Daoy (cell line): ENCODE results near the gene RNU6-1. TPM values are rescaled to one million over a fixed set of nuclear protein-coding genes. Genes with fewer than 3 reads are reported as not detected.

Experiments used
- DNase-seq: peaks from one replicate; pipeline ENCODE4 v3.0.0-alpha.2; 2015; ENCODE audit warnings: low read depth
- total RNA-seq: library from RNA; depleted of rRNA; stranded (reverse); fragments of >200 nt; shearing (Covaris generic); gene quantifications from 2 replicates; pipeline ENCODE4 v1.2.3, GENCODE V29; 2014

RNU6-1 gene
- total RNA-seq, 1 experiment from 2014 or later, result not detected

DNA sequence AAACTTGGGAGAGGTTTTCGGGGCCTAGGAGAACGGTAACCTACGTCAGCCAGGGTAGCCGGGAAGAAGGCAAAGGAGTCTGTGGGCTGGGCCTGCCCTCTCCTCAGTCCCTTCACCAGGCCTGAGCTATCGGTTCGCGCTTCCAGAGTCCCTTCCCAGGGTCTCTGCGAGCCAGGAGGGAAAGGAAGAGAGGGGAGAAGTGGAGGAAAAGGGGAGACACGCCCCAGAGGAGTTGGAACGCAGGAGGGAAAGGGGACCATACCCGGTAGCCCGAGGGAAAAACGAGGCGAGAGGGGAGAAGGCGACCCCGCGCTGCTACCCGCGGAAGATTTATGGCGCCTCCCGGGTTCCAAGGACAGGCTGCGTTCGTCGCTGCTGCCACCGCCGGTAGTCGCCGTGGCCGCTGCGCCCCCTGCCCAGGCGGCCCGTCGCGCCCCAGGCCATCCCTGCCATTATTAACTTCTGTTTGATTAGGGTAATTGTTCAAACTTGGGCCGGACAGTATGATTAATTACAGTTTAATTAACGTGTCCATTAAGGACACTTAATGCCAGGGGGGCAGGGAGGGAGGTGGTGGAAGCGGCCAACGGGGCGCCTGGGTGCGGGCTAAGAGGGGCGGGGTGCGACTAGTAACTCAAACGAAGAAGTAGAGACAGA is 17.9 kb downstream of the RNU6-1 start:
- no peak for DNase-seq

DNA sequence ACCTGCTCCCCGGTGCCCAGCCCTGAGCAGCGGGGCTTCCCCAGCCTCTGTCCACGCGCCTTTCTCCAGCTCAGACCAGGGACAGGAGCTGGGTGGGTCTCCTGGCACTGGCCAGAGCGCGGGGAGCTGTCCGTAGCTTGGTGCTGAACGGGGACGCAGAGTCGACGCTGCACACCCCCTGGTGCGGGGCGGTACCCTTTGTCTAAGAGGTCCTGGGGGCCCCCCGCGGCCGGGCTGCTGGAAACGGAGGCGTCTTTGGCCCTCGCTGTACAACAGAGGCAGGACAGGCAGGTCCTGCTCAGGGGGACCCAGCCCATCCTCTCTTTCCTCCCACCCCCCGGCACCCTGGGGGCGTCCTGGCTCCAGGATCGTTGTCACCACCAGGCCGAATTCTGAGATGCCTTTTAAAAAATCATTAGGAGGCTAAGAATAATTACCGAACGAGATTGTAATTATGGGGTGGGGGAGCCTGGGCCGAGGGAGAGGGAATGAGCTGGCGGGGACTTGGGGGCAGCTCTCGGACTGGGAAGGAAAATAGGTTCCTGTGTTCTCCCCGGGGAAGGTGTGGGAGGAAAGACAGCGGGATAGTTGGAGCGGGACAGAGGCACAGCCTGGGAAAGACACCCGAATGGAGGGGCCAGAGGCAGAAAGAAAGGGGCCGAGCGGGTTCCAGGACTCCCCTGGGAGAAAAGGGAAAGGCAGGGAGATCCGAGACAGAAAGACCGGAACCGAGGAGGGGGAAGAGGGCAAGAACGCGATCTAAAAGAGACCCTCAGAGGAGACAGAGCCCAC is 18.7 kb downstream of the RNU6-1 start:
- peak; percentile 63 for DNase-seq

DNA sequence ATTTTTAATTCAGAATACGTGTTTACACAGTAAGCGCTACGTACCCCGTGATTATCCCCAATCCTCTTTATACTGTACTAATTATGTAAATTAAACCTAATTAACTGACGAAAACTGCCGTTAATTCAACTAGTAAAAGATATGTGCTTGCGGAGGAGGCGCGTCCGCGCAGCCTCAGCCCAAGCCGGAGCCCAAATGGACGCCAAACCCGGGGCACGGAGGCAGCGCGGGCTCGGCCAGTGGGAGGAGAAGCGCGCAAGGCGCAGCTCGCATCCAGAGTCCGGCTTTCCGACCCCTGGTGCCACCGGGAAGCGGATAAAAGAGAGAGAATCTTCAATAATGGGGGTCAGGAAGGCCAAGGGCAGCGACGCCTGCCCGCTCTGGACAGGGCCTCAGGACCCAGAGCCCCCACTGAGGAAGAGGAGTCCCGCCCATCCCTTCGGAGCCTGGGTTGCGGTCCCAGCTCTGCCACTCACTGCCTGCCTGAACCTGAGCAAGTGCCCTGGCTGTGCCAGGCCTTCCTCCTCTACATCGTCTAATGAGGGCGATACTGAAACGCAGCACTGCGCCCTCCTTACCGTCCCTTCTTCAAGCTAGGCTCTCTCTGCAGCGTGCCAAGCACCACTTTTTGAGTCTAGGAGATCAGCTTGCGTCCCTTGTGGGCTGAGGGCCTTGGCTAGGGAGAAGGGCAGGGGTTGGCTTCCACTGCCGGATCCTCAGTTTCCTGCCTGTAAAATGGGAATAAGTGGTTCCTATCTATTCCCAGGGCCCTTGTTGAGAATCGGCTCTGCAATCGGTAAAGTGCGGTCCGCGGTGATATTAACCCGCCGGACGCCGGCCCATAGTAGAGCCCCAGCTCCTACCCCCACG is 19.5 kb downstream of the RNU6-1 start:
- no peak for DNase-seq

DNA sequence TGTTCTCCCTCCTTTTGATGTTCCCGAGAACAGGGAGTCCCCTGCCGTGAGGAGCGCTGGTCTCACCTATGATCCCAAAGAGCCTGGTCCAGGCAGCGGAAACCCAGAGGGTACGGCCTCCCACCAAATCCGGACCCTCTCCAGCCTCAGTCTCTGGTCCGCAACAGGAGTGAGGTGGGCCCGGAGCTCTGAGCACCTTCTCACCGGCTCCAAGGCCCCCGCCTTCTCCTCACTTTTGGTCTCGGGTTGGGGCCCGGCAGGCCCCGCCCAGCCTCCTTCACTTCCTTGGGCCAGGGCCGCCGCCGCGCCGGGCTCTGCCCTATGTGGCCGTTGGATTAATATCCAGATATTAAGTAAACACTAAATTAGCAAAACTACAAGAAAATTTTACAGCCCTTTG is 20.2 kb downstream of the RNU6-1 start:
- no peak for DNase-seq

DNA sequence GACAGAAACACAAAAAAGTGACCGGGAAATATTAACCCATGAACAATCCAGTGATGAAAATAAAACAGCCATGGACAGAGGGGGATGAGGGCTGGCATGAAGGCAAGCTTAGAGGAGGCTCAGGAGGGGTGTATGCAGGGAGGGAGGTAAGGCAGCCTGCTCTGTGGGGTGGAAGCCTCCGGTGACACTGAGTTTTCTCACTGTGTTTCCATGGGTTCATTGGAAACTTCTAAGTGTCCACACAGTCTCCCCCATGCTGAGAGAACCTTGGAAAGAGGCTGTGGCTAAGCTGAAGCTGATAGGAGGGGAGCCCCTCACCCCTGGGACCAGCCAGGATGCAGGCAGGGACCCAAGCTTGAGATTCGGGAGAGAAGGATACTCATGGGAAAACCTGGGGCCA is 21.4 kb downstream of the RNU6-1 start:
- no peak for DNase-seq

DNA sequence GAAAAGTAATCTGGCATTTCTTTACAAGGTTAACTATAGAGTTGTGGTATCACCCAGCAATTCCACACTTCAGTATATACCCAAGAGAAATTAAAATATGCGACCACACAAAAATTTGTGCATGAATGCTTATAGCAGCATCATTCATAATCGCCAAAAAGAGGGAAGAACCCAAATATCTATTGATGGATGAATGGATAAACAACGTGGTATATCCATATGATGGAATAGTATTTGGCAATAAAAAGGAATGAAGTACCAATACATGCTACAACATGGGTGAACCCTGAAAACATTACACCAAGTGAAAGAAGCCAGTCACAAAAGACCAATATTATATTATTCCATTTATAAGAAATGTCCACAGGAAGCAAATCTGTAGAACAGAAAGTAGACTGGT is 23.2 kb downstream of the RNU6-1 start:
- DNase-seq, result no peak

DNA sequence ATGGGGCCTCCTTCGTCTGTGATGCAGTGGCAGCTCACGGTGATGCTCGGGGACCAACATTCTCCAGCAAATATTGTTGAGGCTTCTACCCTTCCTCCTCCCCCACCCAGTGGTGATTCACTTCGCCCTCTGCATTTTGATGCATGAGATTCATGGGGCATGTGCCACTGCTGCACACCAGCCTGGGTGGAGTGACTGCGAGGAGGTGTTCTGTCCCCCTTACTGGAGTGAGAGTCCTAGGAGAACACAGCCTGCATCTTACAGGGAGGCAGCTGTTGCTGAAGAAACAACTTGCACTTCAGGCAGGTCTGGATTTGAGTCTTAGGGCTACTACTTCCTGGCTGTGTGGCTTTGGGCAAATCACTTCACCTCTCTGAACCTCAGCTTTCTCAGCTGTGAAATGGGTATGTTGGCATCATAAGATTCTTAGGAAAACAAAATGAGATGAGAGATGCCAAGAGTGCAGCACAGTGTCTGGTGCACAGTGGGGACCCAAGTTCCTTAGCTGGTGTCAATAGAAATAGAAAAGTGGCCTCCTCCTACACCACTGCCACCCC is 24.7 kb downstream of the RNU6-1 start:
- DNase-seq, result no peak

DNA sequence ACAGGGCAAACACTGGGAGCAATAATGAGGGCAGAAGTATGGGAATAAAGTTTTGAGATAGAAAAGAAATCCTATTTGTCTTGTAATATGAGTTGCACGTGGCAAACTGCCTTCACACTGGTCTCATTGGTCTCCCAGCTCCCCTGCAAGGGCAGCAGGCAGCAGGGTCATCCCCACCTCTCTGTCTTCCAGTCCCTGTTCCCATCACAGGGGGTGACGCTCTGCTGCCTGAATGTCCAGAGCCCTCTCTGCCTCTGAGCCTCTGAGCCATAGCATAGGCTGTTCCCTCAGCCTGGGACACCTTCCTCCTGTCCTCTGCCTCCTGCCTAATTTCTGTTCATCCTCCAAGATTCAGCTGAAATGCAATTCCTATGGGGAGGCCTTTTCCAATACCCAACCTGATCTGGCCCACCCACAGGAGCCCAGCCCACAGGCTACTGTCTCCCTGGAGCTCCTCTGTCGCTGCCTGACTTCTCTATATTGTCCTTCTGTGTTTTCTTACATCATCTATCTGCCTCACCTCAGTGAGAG is 26.7 kb downstream of the RNU6-1 start:
- no peak for DNase-seq

DNA sequence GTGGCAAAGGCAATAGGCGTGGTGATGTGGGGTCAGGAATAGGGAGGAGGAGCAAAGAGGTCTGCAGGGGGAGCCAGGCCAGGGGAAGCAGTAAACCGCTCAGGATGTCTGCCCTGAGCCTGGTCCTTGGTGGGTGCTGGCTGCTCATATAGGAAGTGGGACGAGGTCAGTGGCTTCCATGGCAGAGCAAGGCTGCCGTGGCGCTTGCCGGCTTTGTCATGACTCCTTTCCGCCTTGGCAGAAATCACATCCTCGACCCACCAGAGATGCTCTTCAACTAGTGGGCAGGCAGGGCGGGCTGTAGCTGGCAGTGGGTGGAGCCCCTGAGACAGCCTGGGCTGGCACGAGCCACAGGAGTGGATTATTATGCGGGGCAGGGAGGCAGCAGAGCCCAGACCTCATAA is 27.6 kb downstream of the RNU6-1 start:
- DNase-seq, result no peak

DNA sequence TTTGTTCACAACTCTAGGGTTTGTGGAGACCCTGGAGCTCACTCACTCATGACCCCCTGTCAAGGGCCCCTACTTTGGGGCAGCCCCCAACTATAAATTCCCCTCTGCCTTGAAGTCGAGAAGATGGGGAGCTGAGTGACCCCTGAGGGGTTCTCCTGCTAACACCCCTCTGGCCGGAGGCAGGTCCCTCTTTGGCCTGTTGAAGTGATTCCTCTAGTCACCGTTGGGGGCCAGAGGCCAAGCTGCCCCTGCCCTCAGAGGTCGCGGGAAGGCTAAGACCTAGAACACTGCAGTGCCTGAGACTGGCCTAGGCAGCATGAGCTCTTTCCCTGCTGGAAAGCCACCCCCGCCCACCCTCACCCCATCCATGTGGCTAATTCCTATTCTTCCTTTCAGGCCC is 30.0 kb downstream of the RNU6-1 start:
- no peak for DNase-seq

DNA sequence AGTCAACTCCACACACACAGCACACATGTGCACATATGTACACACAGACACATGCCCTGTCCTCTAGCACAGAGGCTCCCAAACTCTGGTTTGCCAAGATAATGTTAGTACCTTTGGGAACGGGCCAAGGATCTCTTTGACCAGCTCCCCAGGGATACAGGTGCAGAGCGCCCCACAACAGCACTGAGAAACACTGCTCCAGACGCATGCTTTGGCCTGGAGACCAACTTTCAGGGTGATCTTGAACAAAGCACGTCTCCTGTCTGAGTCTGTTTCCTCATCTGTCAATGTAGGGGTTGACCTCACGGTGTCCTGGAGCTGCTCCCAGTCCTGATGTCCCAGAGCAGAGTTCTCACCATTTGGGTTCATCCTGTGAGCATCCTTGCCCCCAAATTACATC is 30.4 kb downstream of the RNU6-1 start:
- DNase-seq, result no peak

DNA sequence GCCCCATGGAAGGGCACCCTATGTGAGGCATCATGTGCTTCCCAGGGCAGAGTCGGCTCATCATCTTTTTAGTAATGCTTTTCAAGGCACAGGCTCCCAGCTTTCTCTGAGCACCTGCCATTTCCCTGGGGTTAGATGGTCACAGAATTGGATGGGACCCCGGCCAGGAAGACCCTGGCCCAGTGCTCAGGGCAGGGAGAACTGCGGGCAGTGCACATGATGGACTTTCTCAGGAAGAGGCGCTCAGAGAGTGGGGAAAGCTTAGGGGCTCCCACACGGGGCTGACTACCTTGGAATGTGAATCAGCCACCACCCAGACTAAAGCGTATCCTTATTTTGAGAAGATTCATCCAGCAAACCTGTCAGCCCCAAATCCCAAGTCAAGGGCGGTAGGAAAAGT is 31.0 kb downstream of the RNU6-1 start:
- DNase-seq, result no peak

DNA sequence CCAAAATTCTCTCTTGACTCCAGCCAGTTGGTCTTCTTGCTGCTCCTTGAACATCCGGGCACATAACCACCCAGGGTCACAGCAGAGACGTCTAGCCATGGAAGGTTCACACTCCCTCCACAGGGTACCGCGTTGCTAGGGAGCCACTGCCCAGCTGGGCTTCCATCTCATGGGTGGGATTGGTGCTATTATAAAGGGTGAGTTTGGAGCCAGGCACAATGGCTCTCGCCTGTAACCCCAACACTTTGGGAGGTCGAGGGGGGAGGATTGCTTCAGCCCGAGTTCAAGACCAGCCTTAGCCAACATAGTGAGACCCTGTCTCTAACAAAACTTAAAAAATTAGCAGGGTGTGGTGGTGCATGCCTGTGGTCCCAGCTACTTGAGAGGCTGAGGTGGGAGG is 32.0 kb downstream of the RNU6-1 start:
- no peak for DNase-seq

DNA sequence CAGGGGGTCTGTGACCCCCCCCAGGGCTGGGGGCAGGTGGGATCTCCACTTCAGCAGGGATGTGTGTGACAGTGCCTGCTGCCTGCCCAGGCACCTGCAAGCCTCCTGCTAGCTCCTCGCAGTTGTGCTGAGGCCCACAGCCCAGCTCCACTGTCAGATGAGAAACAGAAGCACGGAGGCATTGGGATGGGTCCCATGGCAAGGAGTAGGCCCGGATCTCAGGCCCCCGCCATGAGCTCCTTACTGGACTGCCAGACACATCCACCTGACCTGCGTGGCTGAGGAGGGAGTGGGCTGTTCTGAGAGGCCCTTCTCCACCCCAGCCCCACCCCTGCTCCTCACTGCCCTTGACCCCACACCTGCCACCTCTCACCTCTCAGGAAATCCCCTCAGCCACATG is 32.7 kb downstream of the RNU6-1 start:
- no peak for DNase-seq

DNA sequence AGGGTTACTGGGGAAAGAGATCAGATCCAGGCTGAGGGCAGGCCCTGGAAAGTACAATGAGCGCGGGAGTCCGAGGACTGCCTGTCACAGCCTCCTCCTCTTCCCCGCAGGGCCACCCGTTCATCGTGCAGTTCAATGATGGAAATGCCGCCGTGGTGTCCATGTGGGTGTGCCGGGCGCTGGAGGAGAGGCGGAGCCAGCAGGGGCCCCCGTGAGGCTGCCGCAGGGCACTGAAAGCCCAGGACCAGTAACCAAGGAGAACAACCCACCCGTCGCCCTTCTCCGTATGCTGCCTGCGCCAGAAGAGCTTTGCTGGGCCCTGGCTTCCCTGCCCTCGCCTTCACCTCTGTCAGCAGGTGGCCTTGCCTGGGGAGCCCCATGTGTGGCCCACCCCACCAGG is 33.3 kb downstream of the RNU6-1 start:
- DNase-seq, result no peak

DNA sequence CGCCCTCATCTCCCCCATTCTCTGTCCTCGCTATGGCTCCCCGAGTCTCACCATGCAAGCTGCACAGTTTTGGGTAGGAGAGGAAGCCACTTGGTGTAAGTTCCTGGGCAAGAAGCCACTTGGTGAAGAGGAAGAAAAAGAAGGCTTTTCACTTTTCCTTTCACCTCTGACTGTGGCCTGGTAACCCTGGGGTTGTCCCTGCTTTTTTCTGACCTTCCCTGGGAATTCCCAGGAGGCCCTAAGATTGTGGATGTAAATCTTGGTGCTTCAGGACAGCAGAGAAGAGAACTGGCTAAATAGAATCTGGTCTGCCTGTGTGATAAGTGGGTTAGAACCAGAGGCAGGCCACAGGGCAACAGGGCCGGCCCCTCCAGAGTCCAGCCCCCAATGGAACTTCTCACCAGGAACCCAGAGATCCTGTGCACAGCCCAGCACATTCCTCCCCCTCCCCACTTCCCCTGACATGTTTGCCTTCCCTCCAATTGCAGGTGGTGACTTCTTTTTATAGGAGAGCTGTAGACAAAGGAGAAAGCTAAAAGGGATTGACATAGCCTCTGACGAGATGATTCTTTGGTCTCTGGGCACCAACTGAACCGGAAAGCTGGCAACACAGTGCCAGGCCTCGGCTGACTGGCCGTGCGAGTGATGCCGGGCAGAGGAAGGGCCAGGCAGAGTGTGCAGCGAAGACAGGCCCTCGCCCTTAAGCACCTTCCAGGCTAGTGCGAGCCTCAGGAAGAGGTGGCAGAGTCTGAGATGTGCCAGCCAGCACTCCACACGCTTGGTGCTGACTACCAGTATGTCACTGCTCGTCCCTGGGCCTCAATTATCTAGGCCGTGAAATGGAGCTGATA is 34.0 kb downstream of the RNU6-1 start:
- no peak for DNase-seq

DNA sequence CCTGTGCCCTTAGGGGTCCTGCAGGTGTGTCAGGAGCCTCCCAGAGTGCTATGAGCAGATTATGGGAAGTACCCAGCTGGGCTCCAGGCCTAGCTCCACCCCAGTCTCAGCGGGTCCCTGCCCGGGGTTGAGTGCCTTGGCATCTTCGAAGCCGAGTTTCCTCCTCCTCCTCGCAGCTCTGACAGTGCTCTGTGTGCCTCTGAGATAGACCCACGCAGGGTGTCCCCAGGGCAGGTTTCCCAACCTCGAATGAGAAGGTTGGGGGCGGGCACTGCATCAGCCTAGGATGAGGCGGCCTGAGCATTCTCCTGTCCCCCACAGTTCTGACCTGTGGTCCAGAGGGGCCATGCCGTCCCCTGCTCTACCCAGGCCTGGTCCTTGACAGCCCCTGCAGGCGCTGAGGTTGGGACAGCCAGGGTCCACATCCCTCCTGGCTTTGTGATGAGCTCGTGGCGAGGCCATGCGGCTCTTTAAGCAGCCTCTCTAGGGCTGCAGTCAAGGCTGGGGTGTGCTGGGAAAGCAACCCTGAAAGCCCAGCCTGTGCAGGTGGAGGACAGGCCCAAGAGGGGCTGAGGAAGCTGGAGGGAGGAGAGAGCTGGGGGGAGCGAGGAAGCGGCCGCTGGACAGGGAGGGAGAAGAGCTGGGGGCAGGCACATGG is 34.7 kb downstream of the RNU6-1 start:
- no peak for DNase-seq

DNA sequence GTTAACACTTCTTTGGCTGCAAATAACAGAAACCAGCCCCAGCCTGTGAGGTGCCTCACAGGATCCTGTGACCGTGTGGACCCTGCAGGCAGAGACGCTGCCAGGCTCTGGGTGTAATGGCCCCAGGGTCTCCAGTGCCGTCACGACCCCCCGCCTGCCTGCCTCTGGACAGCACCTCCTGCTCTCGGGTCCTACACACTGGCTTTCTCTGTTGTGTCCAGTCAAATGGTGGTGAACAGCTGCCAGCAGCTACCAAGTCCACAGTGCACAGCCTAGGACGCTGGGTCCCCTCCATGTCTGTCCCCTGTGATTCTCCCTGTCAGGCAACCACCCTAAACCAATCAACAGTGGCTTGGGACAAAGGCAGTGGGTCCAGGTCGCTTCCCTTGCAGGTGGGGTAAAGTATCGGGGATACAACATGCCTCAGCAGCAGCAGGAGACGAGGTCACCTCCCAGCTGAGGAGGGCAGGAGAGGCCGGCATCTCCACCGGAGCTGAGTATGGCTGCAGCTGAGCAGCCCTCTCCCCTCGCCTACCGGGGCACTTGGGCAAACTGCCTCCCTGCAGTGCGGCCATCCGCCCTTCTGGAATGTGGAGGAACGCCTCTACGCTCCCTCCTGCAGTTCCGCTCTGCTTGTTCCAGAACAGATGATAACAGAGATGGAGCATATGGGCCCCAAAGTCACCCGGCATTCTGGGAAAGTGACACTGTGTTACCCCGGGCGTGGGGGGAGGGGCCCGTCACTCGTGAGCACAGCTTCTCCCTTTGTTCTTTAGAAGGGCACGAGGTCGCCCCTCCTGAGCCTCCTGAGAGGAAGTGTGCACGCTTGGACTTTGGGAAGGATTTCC is 35.6 kb downstream of the RNU6-1 start:
- DNase-seq, result no peak

DNA sequence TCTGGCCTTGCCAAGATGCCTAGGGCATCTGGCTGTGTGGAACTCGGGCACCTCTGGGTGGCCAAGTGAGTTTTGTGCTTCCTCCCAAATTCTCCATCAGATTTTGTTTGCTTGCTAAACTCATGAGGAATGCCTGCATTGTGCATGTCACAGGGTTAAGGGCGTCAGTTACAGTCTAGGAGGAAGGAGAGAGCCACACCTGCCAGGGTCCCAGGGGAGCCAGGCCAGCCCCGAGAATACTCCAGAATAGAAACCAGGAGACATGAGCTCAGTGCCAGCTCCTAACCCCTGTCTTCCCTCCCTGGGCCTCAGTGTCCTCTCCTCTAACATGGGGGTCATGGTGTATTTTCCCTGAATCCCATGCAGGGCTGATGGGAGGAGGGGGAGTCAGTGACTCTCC is 36.5 kb downstream of the RNU6-1 start:
- no peak for DNase-seq
